ENCODE results near the gene CTXN1.

- TF ChIP-seq CTCF (IDR thresholded peaks at IDR 0.05; ENCODE audit: low read depth, low read length) (no peak), EZH2phosphoT487 (IDR thresholded peaks at IDR 0.05; ENCODE audit: low read depth) (no peak)
Observed at GRCh38 chr19:7879111-7879807, 46.7 kb downstream of the CTXN1 start.

Measured in OCI-LY3 (cell line).